GM12874 (cell line): Measurements from ENCODE around the gene AOC2.

Experiments used
- TF ChIP-seq, protein P1 (sequence below): IDR thresholded peaks from 2 replicates; pipeline ENCODE4 v1.5.1; 2011; ENCODE audit warnings: low read depth, mild to moderate bottlenecking, control low read depth, low read length, moderate library complexity; ENCODE audit not compliant: insufficient read depth

The AOC2 gene

DNA sequence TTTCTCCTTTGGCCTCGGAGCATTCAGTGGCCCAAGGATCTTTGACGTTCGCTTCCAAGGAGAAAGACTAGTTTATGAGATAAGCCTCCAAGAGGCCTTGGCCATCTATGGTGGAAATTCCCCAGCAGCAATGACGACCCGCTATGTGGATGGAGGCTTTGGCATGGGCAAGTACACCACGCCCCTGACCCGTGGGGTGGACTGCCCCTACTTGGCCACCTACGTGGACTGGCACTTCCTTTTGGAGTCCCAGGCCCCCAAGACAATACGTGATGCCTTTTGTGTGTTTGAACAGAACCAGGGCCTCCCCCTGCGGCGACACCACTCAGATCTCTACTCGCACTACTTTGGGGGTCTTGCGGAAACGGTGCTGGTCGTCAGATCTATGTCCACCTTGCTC lies 8.0 kb downstream of the AOC2 start:
- TF ChIP-seq, protein P1, sequence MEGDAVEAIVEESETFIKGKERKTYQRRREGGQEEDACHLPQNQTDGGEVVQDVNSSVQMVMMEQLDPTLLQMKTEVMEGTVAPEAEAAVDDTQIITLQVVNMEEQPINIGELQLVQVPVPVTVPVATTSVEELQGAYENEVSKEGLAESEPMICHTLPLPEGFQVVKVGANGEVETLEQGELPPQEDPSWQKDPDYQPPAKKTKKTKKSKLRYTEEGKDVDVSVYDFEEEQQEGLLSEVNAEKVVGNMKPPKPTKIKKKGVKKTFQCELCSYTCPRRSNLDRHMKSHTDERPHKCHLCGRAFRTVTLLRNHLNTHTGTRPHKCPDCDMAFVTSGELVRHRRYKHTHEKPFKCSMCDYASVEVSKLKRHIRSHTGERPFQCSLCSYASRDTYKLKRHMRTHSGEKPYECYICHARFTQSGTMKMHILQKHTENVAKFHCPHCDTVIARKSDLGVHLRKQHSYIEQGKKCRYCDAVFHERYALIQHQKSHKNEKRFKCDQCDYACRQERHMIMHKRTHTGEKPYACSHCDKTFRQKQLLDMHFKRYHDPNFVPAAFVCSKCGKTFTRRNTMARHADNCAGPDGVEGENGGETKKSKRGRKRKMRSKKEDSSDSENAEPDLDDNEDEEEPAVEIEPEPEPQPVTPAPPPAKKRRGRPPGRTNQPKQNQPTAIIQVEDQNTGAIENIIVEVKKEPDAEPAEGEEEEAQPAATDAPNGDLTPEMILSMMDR, result no peak

DNA sequence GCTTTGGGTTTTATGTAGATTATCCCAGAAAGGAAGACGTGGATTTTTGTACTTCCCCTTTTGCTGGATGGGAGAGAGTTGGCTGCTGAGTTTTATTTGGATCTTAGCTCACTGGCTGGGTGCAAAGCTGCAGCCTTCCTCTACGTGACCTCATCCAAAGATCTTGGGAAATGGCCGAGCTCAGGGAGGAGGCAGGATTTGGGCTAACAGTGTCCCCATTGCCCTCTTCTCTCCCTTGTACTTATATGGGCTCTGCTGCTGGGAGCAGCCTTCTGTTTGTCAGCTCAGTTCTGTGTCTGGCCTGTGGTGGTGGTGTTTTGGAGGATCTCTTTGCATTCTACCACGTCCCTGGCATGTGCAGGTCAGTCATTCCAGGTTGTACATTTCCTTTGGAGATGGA lies 8.6 kb downstream of the AOC2 start:
- TF ChIP-seq, protein P1, result no peak

DNA sequence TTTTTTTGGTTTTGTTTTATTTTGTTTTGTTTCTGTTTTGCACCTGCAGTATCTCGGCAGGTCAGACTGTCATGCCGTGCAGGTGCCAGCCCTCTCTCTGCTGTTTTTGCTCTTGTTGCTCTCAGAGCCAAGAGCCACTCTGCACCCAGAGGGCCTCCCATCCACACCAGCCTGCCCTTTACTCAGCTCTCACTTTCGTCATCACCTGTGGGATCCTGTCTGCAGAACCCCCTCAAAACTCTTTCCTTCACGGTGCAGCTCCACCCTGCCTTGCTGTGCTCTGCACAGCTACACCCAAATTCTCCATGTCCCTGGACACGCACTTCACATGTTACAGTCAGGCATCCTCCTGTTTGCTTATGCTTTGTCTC lies 9.2 kb downstream of the AOC2 start:
- TF ChIP-seq, protein P1, result no peak

DNA sequence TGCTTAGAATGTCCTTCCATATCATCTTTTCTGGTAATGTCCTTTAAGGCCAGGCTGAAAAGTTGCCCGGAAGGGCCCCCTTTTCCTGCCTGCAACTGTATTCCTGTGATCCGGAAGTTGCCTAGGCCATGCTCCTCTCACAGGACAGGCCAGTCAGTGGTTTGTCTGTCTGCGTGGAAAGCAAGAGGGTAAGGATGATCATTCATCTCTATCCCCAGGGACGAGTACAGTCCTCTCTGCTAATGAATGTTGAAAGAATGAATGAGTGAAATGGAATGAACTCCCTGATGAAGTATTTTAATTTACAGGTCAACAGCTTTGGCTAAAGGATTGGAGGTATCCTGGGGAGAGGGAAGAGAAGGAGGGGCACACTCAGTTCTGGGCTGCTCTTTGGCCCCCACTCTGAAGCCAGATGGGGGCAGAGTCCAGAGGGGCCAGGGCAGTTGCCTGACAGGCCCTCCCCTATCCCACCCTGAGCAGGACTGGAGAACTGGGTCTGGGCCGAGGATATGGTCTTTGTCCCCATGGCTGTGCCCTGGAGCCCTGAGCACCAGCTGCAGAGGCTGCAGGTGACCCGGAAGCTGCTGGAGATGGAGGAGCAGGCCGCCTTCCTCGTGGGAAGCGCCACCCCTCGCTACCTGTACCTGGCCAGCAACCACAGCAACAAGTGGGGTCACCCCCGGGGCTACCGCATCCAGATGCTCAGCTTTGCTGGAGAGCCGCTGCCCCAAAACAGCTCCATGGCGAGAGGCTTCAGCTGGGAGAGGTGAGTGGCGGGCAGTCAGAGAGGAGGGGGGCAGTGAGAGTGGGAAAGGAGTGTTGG lies 9.8 kb downstream of the AOC2 start:
- TF ChIP-seq, protein P1, result no peak

DNA sequence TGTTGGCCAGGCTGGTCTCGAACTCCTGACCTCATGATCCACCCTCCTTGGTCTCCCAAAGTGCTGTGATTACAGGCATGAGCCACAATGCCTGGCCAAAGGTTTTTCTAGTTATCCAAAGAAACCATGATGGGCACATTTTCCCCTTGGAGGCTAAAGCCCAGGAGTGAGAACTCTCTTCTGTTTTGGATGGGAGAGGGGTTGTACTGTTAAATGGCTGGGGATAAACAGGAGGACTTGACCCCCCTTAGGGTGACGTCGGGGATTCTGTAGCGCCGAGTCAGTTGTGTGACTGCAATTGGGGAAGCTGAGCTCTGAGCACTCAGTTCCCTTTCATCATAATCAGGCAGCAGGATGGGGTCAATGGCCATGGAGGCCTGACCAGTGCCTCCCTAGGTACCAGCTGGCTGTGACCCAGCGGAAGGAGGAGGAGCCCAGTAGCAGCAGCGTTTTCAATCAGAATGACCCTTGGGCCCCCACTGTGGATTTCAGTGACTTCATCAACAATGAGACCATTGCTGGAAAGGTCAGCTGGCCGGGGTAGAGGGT lies 10.7 kb downstream of the AOC2 start:
- TF ChIP-seq, protein P1, result no peak

DNA sequence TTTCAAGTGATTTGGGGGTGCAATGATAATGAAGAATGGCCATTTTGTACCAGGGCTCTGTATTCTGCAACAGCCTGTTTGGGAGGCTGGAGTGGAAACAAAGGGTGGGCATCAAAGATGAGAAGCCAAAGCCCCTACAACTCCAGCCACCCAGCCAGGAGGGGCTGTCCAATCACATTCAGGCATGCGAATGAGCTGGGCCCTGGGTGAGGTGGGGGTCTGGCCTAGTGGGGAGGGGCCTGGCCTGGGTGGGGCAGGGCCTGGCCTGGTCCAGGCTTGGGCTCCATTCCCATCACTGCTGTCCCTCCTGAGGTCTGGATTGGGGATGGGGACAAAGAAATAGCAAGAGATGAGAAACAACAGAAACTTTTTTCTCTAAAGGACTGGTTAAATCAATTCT lies 13.0 kb downstream of the AOC2 start:
- TF ChIP-seq, protein P1, result no peak

DNA sequence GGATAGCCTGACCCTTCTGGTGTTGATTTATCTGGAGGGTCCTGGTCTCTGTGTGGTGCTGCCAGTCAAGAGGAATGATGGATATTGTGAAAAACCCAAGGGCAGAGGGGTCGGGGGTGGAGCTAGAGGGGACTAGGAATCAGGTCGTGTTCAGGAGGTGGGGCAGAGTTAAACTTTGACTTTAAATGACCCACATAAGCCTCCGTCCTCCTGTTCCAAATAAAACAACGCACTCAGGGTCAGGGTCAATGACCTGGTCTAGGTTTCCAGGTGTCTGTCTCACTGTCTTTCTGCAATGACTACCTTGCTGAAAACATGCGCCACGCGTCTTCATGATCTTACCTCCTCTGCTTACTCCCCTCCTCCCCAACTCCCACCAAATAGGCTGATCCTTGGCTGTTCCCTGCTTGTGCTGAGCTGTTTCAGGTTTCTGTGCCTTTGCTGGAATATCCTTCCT lies 21.3 kb downstream of the AOC2 start:
- TF ChIP-seq, protein P1, result no peak
